Measurements from ENCODE around the gene CEP112. TPM values are rescaled to one million over a fixed set of nuclear protein-coding genes. Genes with fewer than 3 reads are reported as not detected.

CEP112 gene
- total and polyA plus RNA-seq, 2 donors (not counting 3 experiments of a cell fraction or from before 2014, with no cell fraction given): 1.5 to 25.3 TPM

- Histone ChIP-seq H3K36me3 (ENCODE audit: control insufficient read depth in 2 of 2, extremely low read depth in 1 of 2, insufficient read depth in 2 of 2, low read length in 2 of 2) (no peaks in the 10 kb centered on the region), H3K27me3 (ENCODE audit: control insufficient read depth in 2 of 2, insufficient read depth in 2 of 2, low read length in 2 of 2) (no peaks in the 10 kb centered on the region), H3K9ac (replicated peaks; ENCODE audit: extremely low read depth, insufficient read depth, low read length) (no peak overlapping the region), H4K20me1 (replicated peaks; ENCODE audit: control insufficient read depth, extremely low read depth, insufficient read depth, low read length) (no peaks in the 10 kb centered on the region), H3K4me2 (ENCODE audit: insufficient read depth, low read length) (no peak overlapping the region), H3K4me3 (replicated peaks in 1 of 3; ENCODE audit: insufficient read depth in 1 of 3, low read depth in 1 of 3, low read length in 3 of 3) (no peak overlapping the region), H3K79me2 (ENCODE audit: control insufficient read depth, insufficient read depth, low read length) (no peaks in the 10 kb centered on the region), H3K9me1 (replicated peaks; ENCODE audit: control insufficient read depth, extremely low read depth, insufficient read depth, low read length) (no peaks in the 10 kb centered on the region), H2AFZ (ENCODE audit: low read depth, low read length) (no peak overlapping the region), H3K27ac (ENCODE audit: insufficient read depth, low read depth, low read length) (no peak overlapping the region), H3K9me3 (replicated peaks; ENCODE audit: control insufficient read depth, insufficient read depth, low read length) (no peaks in the 10 kb centered on the region), H3K4me1 (ENCODE audit: control insufficient read depth, extremely low read depth, insufficient read depth, low read length) (no peaks in the 10 kb centered on the region)
- DNase-seq (ENCODE audit: low read depth, low spot score) (no peak), FAIRE-seq (no peak)
- CTCF ChIA-PET: no interaction called here
- no TSS peak for BruUV-seq (replicated peaks)
- TF ChIP-seq EZH2 (IDR thresholded peaks at IDR 0.05; ENCODE audit: borderline replicate concordance, low read depth, low read length, severe bottlenecking): no peak
- TF ChIP-seq JUN (IDR thresholded peaks at IDR 0.05; ENCODE audit: borderline replicate concordance, insufficient read depth, insufficient read length, low read depth): no peak
- TF ChIP-seq FOS (IDR thresholded peaks at IDR 0.05; ENCODE audit: borderline replicate concordance, insufficient read depth, low read length): no peak
- no peak for TF ChIP-seq MYC (IDR thresholded peaks at IDR 0.05; ENCODE audit: low read depth, low read length)
- no peak for TF ChIP-seq POLR2AphosphoS5 (IDR thresholded peaks at IDR 0.05; ENCODE audit: insufficient read depth, low read depth, low read length)
- TF ChIP-seq GATA2 (IDR thresholded peaks at IDR 0.05; ENCODE audit: insufficient read depth, insufficient read length, low read depth, low read length): no peak
- no peak for TF ChIP-seq POLR2A (IDR thresholded peaks at IDR 0.05; ENCODE audit: low read depth, low read length)
- no peak for TF ChIP-seq CTCF (IDR thresholded peaks at IDR 0.05; ENCODE audit: extremely low read depth in 1 of 2, insufficient read depth in 1 of 2, low read depth in 1 of 2, low read length in 2 of 2)
- no peak for TF ChIP-seq MAX (IDR thresholded peaks at IDR 0.05; ENCODE audit: insufficient read depth, insufficient read length)
- intact Hi-C loops (cut with micrococcal nuclease) (no loop called here), dilution Hi-C loops (cut with MboI; ENCODE audit: extremely low pct_ligation_motif_present, low sequenced_read_pairs) (no loop called here)
- POLR2A ChIA-PET: no interaction called here
These were observed 218.7 kb downstream of the CEP112 start for GRCh38 chr17:65973237-65973636.

Data from endothelial cell of umbilical vein (primary cell).